C4-2B (cell line): ENCODE data around the gene RNF111.

Experiments
- H3K27ac ChIP-seq: fragments of 450-650 bp; 2 replicates; pipeline ENCODE4 v1.5.1; 2017
- ZFX ChIP-seq: fragments of 450-650 bp; IDR thresholded peaks from 2 replicates; pipeline ENCODE4 v1.6.1; 2017
- TF ChIP-seq, protein P1 (sequence below): fragments of 450-650 bp; conservative IDR thresholded peaks from 2 replicates; pipeline ENCODE4 v1.5.1; 2017; ENCODE audit warnings: mild to moderate bottlenecking

The RNF111 gene

DNA sequence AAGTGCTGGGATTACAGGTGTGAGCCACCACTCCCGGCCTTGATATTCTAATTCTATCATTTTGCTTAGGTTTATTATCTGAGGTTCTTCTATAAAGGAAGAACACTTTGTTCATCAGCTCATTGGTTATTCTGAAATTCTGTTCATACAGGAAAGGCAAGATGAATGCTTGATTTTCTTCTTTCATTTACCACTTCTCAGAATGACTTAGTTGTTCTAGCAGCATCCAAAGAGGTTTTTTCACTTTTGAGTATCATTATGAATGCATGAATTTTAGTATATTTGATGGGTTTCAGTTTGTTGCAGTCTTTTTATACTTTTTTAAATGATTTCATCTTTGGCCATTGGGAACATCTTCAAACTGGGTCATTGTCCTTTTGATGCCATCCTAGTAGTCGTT, 51.8 kb downstream of the RNF111 start:
- TF ChIP-seq ZFX: no peak
- TF ChIP-seq, protein P1, sequence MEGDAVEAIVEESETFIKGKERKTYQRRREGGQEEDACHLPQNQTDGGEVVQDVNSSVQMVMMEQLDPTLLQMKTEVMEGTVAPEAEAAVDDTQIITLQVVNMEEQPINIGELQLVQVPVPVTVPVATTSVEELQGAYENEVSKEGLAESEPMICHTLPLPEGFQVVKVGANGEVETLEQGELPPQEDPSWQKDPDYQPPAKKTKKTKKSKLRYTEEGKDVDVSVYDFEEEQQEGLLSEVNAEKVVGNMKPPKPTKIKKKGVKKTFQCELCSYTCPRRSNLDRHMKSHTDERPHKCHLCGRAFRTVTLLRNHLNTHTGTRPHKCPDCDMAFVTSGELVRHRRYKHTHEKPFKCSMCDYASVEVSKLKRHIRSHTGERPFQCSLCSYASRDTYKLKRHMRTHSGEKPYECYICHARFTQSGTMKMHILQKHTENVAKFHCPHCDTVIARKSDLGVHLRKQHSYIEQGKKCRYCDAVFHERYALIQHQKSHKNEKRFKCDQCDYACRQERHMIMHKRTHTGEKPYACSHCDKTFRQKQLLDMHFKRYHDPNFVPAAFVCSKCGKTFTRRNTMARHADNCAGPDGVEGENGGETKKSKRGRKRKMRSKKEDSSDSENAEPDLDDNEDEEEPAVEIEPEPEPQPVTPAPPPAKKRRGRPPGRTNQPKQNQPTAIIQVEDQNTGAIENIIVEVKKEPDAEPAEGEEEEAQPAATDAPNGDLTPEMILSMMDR: no peak
- no peak overlapping the region for H3K27ac ChIP-seq

GRCh38 chr15:59042041-59042440, 54.6 kb downstream of the RNF111 start:
- TF ChIP-seq ZFX: no peak
- TF ChIP-seq, protein P1: no peak
- no peak overlapping the region for H3K27ac ChIP-seq

DNA sequence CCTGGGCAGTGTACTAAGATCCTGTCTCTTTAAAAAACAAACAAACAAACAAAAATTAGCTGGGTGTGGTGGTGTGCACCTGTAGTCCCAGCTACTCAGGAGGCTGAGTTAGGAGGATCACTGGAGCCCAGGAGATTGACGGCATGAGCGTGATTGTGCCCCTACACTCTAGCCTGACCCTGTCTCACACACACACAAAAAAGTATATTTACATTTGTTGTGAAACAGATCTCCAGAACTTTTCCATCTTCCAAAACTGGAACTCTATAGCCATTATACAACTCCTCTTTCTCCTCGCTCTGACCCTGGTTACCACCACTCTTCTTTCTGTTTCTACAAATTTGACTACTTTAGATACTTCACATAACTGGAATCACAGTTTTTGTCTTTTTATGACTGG, 61.4 kb downstream of the RNF111 start:
- TF ChIP-seq ZFX: no peak
- TF ChIP-seq, protein P1: no peak
- H3K27ac ChIP-seq: no peak overlapping the region

DNA sequence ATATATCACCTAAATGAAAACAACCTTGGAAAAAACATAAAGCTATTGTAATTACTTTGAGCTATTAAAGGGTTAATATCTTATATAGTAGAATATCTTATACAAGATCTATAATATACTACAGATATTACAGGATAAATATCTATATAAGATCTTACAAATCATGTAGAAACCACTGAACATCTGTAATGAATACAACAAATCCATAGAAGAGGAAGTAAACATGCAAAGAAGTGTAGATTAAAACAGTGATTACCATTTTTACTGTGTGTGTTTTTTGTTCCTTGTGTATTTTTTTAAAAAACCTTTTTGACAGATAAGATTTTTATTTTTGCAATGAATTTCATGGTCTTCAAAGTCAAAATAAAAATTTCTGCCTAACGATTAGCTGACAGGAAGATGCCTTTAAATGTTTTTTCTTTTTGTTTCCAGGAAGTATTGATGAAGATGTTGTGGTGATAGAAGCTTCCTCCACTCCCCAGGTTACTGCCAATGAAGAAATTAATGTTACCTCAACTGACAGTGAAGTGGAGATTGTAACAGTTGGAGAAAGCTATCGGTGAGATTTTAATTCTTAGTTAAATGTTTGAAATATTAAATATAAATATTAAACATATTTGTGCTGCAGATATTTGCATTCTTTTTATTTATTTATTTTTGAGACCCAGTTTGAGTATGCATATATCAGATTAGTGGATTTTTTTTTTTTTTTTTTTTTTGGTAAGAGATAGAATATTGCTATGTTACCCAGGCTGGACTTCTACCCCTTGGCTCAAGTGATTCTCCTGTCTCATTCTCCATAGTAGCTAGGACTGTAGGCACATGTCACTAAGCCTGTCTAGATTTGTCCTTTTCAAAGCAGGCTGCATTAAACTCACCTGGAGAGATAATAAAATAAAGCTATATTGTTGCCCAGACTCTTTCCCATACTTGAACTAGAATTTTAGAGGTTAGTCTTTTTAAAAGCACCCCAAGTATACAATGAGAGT, 64.7 kb downstream of the RNF111 start:
- TF ChIP-seq, protein P1: no peak
- no peak for TF ChIP-seq ZFX

GRCh38 chr15:59052915-59053407, 65.5 kb downstream of the RNF111 start:
- H3K27ac ChIP-seq: no peak overlapping the region
- TF ChIP-seq ZFX: no peak
- TF ChIP-seq, protein P1: no peak

More for the DNA sequence above, 64.7 kb downstream of the RNF111 start:
- H3K27ac ChIP-seq: no peak overlapping the region

DNA sequence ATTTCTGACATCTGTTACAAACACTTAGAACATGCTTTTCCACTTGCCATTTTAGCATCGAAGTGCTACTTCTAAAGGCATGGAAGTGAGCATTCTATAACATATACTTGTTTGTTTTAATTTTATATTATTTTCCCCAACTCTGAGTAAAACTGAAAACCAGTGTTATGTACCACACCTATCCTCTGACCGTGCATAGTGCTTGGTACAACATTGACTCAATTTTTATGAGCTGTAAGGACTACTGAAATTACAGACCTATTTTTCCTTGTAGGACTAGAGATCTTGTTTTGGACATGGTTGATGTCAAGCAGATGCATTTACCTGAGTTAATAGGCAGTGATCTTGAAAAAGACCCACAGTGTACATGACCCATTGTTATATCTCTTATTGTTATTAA, 66.0 kb downstream of the RNF111 start:
- no peak for TF ChIP-seq ZFX
- TF ChIP-seq, protein P1: no peak
- no peak overlapping the region for H3K27ac ChIP-seq

DNA sequence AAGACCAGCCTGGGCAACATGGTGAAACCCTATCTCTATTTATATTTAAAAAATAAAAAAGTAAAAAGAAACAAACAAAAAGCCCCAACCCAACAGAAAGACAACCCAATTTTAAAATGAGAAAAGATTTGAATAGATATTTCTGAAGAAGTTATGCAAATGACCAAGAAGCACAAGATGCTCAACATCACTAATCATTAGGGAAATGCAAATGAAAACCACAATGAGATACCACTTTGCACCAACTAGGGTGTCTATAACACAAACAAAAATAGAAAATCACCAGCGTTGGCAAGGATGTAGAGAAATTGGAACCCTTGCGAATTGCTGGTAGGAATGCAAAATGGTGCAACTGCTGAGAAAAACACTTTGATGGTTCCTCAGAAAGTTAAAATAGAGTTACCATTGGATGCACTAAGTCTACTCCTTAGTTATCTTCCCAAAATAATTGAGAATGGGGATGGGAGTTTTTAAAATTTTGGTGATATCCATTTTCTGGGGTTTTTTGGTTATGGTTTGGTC, 71.7 kb downstream of the RNF111 start:
- no peak for TF ChIP-seq ZFX
- TF ChIP-seq, protein P1: no peak
- H3K27ac ChIP-seq: no peak overlapping the region
